GM12878 (cell line): ENCODE measurements around the gene C9orf153. TPM values are rescaled to one million over a fixed set of nuclear protein-coding genes. Genes with fewer than 3 reads are reported as not detected.

ENCODE experiments used
- ATAC-seq: fragments of 200-7000 bp; cut with Tn5 transposase; 3 replicates; pipeline ENCODE4 v1.9.1; 2020; ENCODE audit warnings: mild to moderate bottlenecking, moderate library complexity
- BruUV-seq: library from RNA; stranded (reverse); fragments of 400-500 nt; replicated peaks from 2 replicates; lab custom pipeline; 2021; lab: Mats Ljungman, UMichigan
- CTCF ChIA-PET: fragments of 300-600 bp; sonication (Branson Sonifier 250); formaldehyde crosslinking; extraction: SDS; loops from one replicate; lab custom pipeline; 2021; ENCODE audit warnings: inconsistent platforms; lab: Yijun Ruan, JAX
- POLR2A ChIA-PET: fragments of 350-600 bp; formaldehyde crosslinking; extraction: SDS; loops from one replicate; lab custom pipeline; 2021; ENCODE audit warnings: inconsistent platforms; lab: Charles Lee
- RAD21 ChIA-PET: fragments of 300-600 bp; sonication (Branson Sonifier 250); formaldehyde crosslinking; loops from one replicate; lab custom pipeline; 2023; ENCODE audit warnings: antibody characterized with exemption; ENCODE audit not compliant: unreplicated experiment; lab: Charles Lee
- SMC1A ChIA-PET: fragments of 300-600 bp; sonication (Branson Sonifier 250); formaldehyde crosslinking; loops from one replicate; lab custom pipeline; 2023; ENCODE audit not compliant: unreplicated experiment, uncharacterized antibody; lab: Charles Lee
- DNase-seq: peaks from one replicate; pipeline ENCODE4 v3.0.0-alpha.2; 2011; ENCODE audit warnings: low read depth, low spot score
- FAIRE-seq: peaks from 3 replicates; lab custom pipeline; 2011; peaks lifted over from hg19 to GRCh38; lab: Jason Lieb, UNC
- H2AFZ ChIP-seq: 2 replicates; pipeline ENCODE4 v1.6.0; 2011; ENCODE audit warnings: low read depth, low read length, control low read depth; ENCODE audit not compliant: control insufficient read depth
- H3K27ac ChIP-seq: 2 replicates; pipeline ENCODE4 v1.5.1; 2011; ENCODE audit warnings: control low read depth; ENCODE audit not compliant: control insufficient read depth, insufficient read depth
- H3K27me3 ChIP-seq, 2 experiments: replicated peaks in 1 of 2; 2 replicates each; pipeline versions ENCODE4 v1.6.0 to v1.6.1; 2011; ENCODE audit warnings: low read length in 1 of 2; ENCODE audit not compliant: control insufficient read depth in 2 of 2, insufficient read depth in 2 of 2
- H3K36me3 ChIP-seq, 2 experiments: 2 replicates each; pipeline ENCODE4 v1.5.1; 2011; ENCODE audit warnings: low read length in 1 of 2; ENCODE audit not compliant: control insufficient read depth in 2 of 2, insufficient read depth in 2 of 2
- H3K4me1 ChIP-seq: 2 replicates; pipeline ENCODE4 v1.6.1; 2011; ENCODE audit warnings: mild to moderate bottlenecking, low read length, moderate library complexity, mixed read lengths; ENCODE audit not compliant: control insufficient read depth, insufficient read depth
- H3K4me2 ChIP-seq: 2 replicates; pipeline ENCODE4 v1.6.0; 2011; ENCODE audit warnings: control low read depth; ENCODE audit not compliant: control insufficient read depth, insufficient read depth
- H3K4me3 ChIP-seq: fragments of 200-600 bp; sonication (generic); 2 replicates; pipeline ENCODE4 v1.5.1; 2016
- H3K79me2 ChIP-seq: 2 replicates; pipeline ENCODE4 v1.6.0; 2011; ENCODE audit warnings: low read length; ENCODE audit not compliant: control insufficient read depth, insufficient read depth
- H3K9ac ChIP-seq: 2 replicates; pipeline ENCODE4 v1.8.0; 2011; ENCODE audit warnings: low read length, control low read depth, mixed read lengths; ENCODE audit not compliant: control insufficient read depth, insufficient read depth
- H3K9me3 ChIP-seq: replicated peaks from 3 replicates; pipeline ENCODE4 v1.5.1; 2011; ENCODE audit warnings: mild to moderate bottlenecking, low read length; ENCODE audit not compliant: control insufficient read depth, insufficient read depth
- H4K20me1 ChIP-seq: 2 replicates; pipeline ENCODE4 v1.6.0; 2011; ENCODE audit not compliant: control insufficient read depth, insufficient read depth
- CEBPB ChIP-seq, 2 experiments: fragments of 150-350 bp in 1 of 2; IDR thresholded peaks; 2 replicates each; pipeline ENCODE4 v1.6.1; 2012 to 2014; ENCODE audit warnings: low read depth in 2 of 2, low read length in 2 of 2, borderline replicate concordance in 1 of 2, inconsistent platforms in 1 of 2
- CREB1 ChIP-seq: IDR thresholded peaks from 2 replicates; pipeline ENCODE4 v1.6.1; 2012; ENCODE audit warnings: low read depth, mild to moderate bottlenecking, inconsistent platforms
- CREM ChIP-seq: IDR thresholded peaks from 2 replicates; pipeline ENCODE4 v1.6.1; 2014; ENCODE audit warnings: antibody characterized with exemption, low read depth
- CTCF ChIP-seq, 3 experiments: IDR thresholded peaks in 2 of 3; conservative IDR thresholded peaks in 1 of 3; 2 replicates each; pipeline ENCODE4 v1.5.1; 2011; ENCODE audit warnings: low read depth in 3 of 3, low read length in 3 of 3, mild to moderate bottlenecking in 3 of 3, control low read depth in 2 of 3, moderate library complexity in 2 of 3, inconsistent platforms in 1 of 3, mixed read lengths in 1 of 3; ENCODE audit not compliant: control insufficient read depth in 2 of 3, insufficient read depth in 1 of 3; ENCODE audit errors: extremely low read depth in 1 of 3
- GATAD2B ChIP-seq: fragments of 450-650 bp; conservative IDR thresholded peaks from 2 replicates; pipeline ENCODE4 v1.6.1; 2017; ENCODE audit warnings: low read depth, mild to moderate bottlenecking, moderate library complexity
- MTA3 ChIP-seq: IDR thresholded peaks from 2 replicates; pipeline ENCODE4 v1.6.1; 2012; ENCODE audit warnings: low read length, inconsistent platforms, borderline replicate concordance
- RAD21 ChIP-seq: IDR thresholded peaks from 2 replicates; pipeline ENCODE4 v1.6.1; 2011; ENCODE audit warnings: mild to moderate bottlenecking, low read depth, low read length, moderate library complexity; ENCODE audit not compliant: insufficient read depth
- USF1 ChIP-seq: IDR thresholded peaks from 2 replicates; pipeline ENCODE4 v1.6.1; 2011; ENCODE audit warnings: borderline replicate concordance, low read depth, mild to moderate bottlenecking, moderate library complexity, mixed read lengths, low read length; ENCODE audit not compliant: insufficient read depth; ENCODE audit errors: extremely low read length
- whole genome bisulfite sequencing: methylation state at CpG from one replicate; pipeline ENCODE4 v1.1.6; 2016; ENCODE audit warnings: low lambda C conversion rate; ENCODE audit not compliant: insufficient replicate concordance, insufficient coverage; ENCODE audit errors: missing lambda C conversion rate; 5-methylcytosine and 5-hydroxymethylcytosine counted together
- in situ Hi-C: fragments of 300-500 bp; cut with MboI; formaldehyde crosslinking; loops from 9 replicates; pipeline ENCODE4 v1.14.3; 2018; ENCODE audit warnings: mixed read lengths
- intact Hi-C: fragments of 100-400 bp; cut with micrococcal nuclease; formaldehyde crosslinking; loops from one replicate; pipeline ENCODE4 v1.14.2; 2022; ENCODE audit not compliant: unreplicated experiment
- polyA plus RNA-seq, 11 experiments: library from polyadenylated mRNA; depleted of rRNA in 4 of 11; unstranded in 6 of 11; stranded (reverse) in 5 of 11; fragments of >200 nt; fragmentation: Nextera tagmentation in 4 of 11; fragmentation: Illumina TruSeq in 1 of 11; extraction: Ambion mirVana in 4 of 11; extraction: Trizol in 1 of 11; gene quantifications; 1 replicate in 1 of 11; 2 replicates in 10 of 11; pipeline versions ENCODE4 v1.2.1 to v1.2.3, GENCODE V29; 2011 to 2016; ENCODE audit warnings: inconsistent platforms in 2 of 11, missing spikeins in 2 of 11, low read depth in 1 of 11
- total RNA-seq, 4 experiments: library from RNA; depleted of rRNA in 3 of 4; stranded (reverse); fragments of >200 nt in 3 of 4; fragmentation: Illumina TruSeq in 1 of 4; extraction: Trizol in 1 of 4; gene quantifications; 2 replicates each; pipeline versions ENCODE4 v1.2.1 to v1.2.3, GENCODE V29; 2013 to 2021
- TF ChIP-seq, protein P1 (sequence below): fragments of 450-650 bp; IDR thresholded peaks from 2 replicates; pipeline ENCODE4 v1.6.1; 2017; ENCODE audit warnings: mild to moderate bottlenecking, moderate library complexity

The C9orf153 gene
- total and polyA plus RNA-seq, 10 of the 15 experiments (the other 5 are each of a cell fraction or from before 2014, with no cell fraction given) = 0.03 to 1.2 (median 0.18) TPM; not detected in 1

DNA sequence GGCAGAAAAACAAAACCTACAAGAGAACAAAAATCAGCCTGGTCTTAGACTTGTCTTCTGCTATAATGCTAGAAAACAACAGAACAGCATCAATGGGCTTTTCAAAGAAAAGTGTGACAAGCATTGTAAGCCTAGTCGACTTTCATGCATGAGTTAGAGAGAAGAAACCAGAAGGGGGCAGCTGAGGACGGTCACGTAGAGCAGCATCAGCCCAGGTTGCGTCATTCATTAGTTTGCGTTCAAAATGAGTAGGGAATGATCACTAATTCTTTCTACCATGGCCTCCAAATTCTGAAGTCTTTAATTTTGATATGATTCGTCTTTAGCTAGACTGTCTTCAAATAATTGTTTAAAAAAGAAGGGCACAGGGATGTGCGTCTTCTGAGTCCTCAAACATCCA is 27.6 kb upstream of the C9orf153 start:
- no peaks in the 10 kb centered on the region for H3K9me3 ChIP-seq
- ChIA-PET RAD21 (no interaction called here), CTCF (no interaction called here), SMC1A (no interaction called here), POLR2A (no interaction called here)
- H3K27ac ChIP-seq = no peak overlapping the region
- H3K9ac ChIP-seq = no peak overlapping the region
- no peak overlapping the region for H2AFZ ChIP-seq
- TF ChIP-seq CREB1 (peak; percentile 72), MTA3 (no peak), RAD21 (peak; percentile 35; the same call in 1 of the 2 replicates), USF1 (no peak), CTCF (IDR thresholded peaks at IDR 0.05 in 2 of 3, conservative IDR thresholded peaks at IDR 0.05 in 1 of 3; ENCODE audit: control insufficient read depth in 2 of 3, extremely low read depth in 1 of 3, insufficient read depth in 1 of 3, low read depth in 3 of 3, low read length in 3 of 3) (peak; percentile 12 to 25 (median 22); a peak in 3 of 6 replicates), GATAD2B (no peak), CEBPB (IDR thresholded peaks at IDR 0.05; ENCODE audit: borderline replicate concordance in 1 of 2, low read depth in 2 of 2, low read length in 2 of 2) (0 out of 4 replicates have a peak, but pooled peaks of 1 of the 2 experiments have one; percentile 11), CREM (0 out of 2 replicates have a peak, but pooled peaks have one; percentile 33)
- TF ChIP-seq, protein P1, sequence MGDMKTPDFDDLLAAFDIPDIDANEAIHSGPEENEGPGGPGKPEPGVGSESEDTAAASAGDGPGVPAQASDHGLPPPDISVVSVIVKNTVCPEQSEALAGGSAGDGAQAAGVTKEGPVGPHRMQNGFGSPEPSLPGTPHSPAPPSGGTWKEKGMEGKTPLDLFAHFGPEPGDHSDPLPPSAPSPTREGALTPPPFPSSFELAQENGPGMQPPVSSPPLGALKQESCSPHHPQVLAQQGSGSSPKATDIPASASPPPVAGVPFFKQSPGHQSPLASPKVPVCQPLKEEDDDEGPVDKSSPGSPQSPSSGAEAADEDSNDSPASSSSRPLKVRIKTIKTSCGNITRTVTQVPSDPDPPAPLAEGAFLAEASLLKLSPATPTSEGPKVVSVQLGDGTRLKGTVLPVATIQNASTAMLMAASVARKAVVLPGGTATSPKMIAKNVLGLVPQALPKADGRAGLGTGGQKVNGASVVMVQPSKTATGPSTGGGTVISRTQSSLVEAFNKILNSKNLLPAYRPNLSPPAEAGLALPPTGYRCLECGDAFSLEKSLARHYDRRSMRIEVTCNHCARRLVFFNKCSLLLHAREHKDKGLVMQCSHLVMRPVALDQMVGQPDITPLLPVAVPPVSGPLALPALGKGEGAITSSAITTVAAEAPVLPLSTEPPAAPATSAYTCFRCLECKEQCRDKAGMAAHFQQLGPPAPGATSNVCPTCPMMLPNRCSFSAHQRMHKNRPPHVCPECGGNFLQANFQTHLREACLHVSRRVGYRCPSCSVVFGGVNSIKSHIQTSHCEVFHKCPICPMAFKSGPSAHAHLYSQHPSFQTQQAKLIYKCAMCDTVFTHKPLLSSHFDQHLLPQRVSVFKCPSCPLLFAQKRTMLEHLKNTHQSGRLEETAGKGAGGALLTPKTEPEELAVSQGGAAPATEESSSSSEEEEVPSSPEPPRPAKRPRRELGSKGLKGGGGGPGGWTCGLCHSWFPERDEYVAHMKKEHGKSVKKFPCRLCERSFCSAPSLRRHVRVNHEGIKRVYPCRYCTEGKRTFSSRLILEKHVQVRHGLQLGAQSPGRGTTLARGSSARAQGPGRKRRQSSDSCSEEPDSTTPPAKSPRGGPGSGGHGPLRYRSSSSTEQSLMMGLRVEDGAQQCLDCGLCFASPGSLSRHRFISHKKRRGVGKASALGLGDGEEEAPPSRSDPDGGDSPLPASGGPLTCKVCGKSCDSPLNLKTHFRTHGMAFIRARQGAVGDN = no peak
- H3K79me2 ChIP-seq = no peaks in the 10 kb centered on the region
- no peaks in the 10 kb centered on the region for H3K27me3 ChIP-seq
- no TSS peak for BruUV-seq
- ATAC-seq (no peak), DNase-seq (no peak), FAIRE-seq (no peak)
- H3K4me2 ChIP-seq = no peak overlapping the region
- intact Hi-C loops (no loop called here), in situ Hi-C loops (loop anchor here (25.0 kb wide), 1 partner anchor 475 kb away; no protein-coding TSS in a partner anchor)
- peaks cover 0 to 14% of the 10 kb centered on the region in 2 experiments; a peak in 3 of 4 replicates for H3K36me3 ChIP-seq
- no peaks in the 10 kb centered on the region; the same call in 1 of the 2 replicates for H4K20me1 ChIP-seq
- 62% methylated on average over 7 of the region's 7 CpGs for WGBS
- H3K4me1 ChIP-seq = peaks cover 5% of the 10 kb centered on the region; the same call in 1 of the 2 replicates
- no peak overlapping the region for H3K4me3 ChIP-seq
